Ascending aorta (tissue), 2 donors: ENCODE measurements around the gene RIC1. TPM values are rescaled to one million over a fixed set of nuclear protein-coding genes. Genes with fewer than 3 reads are reported as not detected.

ENCODE experiments used
- DNase-seq, 2 donors: peaks; one replicate each; pipeline ENCODE4 v3.0.0-alpha.2; 2019; ENCODE audit warnings: low spot score in 2 of 2
- H3K27ac ChIP-seq, 2 donors: fragments of 200-600 bp; sonication (generic); one replicate each; pipeline ENCODE4 v1.5.1; 2016 to 2017; ENCODE audit warnings: mild to moderate bottlenecking in 1 of 2
- H3K27me3 ChIP-seq: fragments of 200-600 bp; sonication (generic); one replicate; pipeline ENCODE4 v1.5.1; 2017
- H3K36me3 ChIP-seq, 2 donors: fragments of 200-600 bp; sonication (generic); one replicate each; pipeline ENCODE4 v1.5.1; 2016
- H3K4me1 ChIP-seq, 2 donors: fragments of 200-600 bp; sonication (generic); one replicate each; pipeline ENCODE4 v1.5.1; 2016 to 2017; ENCODE audit warnings: mild to moderate bottlenecking in 1 of 2
- H3K4me3 ChIP-seq, 2 donors: fragments of 200-600 bp; sonication (generic); one replicate each; pipeline ENCODE4 v1.5.1; 2016 to 2017; ENCODE audit warnings: mild to moderate bottlenecking in 1 of 2
- H3K9me3 ChIP-seq, 2 donors: fragments of 200-600 bp; sonication (generic); one replicate each; pipeline ENCODE4 v1.5.1; 2016
- intact Hi-C: fragments of 100-400 bp; cut with DNase I; formaldehyde crosslinking; loops from one replicate; pipeline ENCODE4 v1.15.1; 2023
- total RNA-seq: library from RNA; depleted of rRNA; stranded (reverse); fragments of >200 nt; gene quantifications from one replicate; pipeline ENCODE4 v1.1.0, GENCODE V29; 2016
- TF ChIP-seq, protein P1 (sequence below), 3 experiments: fragments of 200-600 bp in 2 of 3; fragments of 450-650 bp in 1 of 3; sonication (generic) in 2 of 3; IDR thresholded peaks; one replicate each; pipeline ENCODE4 v1.5.1; 2016 to 2019; ENCODE audit warnings: antibody characterized with exemption in 3 of 3, mild to moderate bottlenecking in 1 of 3, moderate library complexity in 1 of 3

Gene RIC1
- total RNA-seq, 1 donor from 2014 or later: 46.7 TPM

- Histone ChIP-seq H3K9me3 (no peaks in the 10 kb centered on the region), H3K36me3 (no peaks in the 10 kb centered on the region), H3K4me3 (no peak overlapping the region), H3K4me1 (peaks cover 1 to 13% of the 10 kb centered on the region in 2 donors), H3K27ac (no peak overlapping the region), H3K27me3 (no peaks in the 10 kb centered on the region)
- TF ChIP-seq, protein P1, sequence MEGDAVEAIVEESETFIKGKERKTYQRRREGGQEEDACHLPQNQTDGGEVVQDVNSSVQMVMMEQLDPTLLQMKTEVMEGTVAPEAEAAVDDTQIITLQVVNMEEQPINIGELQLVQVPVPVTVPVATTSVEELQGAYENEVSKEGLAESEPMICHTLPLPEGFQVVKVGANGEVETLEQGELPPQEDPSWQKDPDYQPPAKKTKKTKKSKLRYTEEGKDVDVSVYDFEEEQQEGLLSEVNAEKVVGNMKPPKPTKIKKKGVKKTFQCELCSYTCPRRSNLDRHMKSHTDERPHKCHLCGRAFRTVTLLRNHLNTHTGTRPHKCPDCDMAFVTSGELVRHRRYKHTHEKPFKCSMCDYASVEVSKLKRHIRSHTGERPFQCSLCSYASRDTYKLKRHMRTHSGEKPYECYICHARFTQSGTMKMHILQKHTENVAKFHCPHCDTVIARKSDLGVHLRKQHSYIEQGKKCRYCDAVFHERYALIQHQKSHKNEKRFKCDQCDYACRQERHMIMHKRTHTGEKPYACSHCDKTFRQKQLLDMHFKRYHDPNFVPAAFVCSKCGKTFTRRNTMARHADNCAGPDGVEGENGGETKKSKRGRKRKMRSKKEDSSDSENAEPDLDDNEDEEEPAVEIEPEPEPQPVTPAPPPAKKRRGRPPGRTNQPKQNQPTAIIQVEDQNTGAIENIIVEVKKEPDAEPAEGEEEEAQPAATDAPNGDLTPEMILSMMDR (IDR thresholded peaks at IDR 0.05): no peak
- DNase-seq: no peak
- intact Hi-C loops: no loop called here
These were observed 70.1 kb downstream of the RIC1 start for GRCh38 chr9:5698810-5699556.

GRCh38 chr9:5708414-5708813, 79.5 kb downstream of the RIC1 start:
- no peak for DNase-seq
- Histone ChIP-seq H3K4me1 (no peaks in the 10 kb centered on the region), H3K27ac (no peak overlapping the region), H3K27me3 (no peaks in the 10 kb centered on the region), H3K4me3 (no peak overlapping the region), H3K36me3 (peaks cover 2 to 13% of the 10 kb centered on the region in 2 donors), H3K9me3 (peaks cover 18 to 26% of the 10 kb centered on the region in 2 donors)
- intact Hi-C loops: no loop called here
- TF ChIP-seq, protein P1 (IDR thresholded peaks at IDR 0.05): no peak

DNA sequence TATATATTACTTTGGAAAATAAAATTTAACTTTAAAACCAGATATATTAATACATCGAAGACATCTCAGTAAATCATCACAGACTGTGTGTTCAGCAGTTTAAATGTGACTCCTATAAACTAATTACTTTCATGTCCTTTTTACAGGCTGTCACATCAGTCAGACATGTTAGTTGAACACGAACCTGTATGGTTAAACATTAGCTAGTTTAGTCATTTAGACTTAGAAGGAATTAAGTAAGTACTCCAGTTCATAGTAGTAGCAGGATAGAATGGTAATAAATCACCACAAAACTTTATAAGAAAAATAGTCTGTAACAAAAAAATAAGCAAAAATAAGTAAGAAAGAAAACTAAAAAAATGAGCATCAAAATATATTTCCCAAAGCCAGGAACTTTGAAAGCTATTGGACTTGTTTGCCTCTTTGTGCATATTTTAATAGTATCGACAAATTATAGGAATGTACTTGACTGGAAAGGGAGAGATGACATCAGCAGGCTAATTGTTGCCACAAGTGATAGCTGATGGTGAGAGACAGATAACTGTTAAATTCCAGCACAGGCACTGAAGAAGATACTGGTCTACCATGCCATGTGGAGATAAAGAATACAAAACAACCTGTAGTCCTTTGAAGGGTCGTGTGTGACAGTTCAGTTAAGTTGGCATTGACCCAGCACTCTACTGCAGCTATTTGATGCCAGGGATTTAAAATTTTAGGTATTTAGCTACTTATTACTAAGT, 83.9 kb downstream of the RIC1 start:
- no peak for DNase-seq
- intact Hi-C loops: no loop called here
- Histone ChIP-seq H3K9me3 (peaks cover 16 to 27% of the 10 kb centered on the region in 2 donors), H3K4me3 (no peak overlapping the region), H3K27me3 (no peaks in the 10 kb centered on the region), H3K36me3 (peaks cover 9 to 33% of the 10 kb centered on the region in 2 donors), H3K27ac (no peak overlapping the region), H3K4me1 (no peaks in the 10 kb centered on the region)
- TF ChIP-seq, protein P1 (IDR thresholded peaks at IDR 0.05): no peak

GRCh38 chr9:5714501-5715401, 85.8 kb downstream of the RIC1 start:
- intact Hi-C loops: no loop called here

More at GRCh38 chr9:5714501-5715401, 85.8 kb downstream of the RIC1 start:
- no peaks in the 10 kb centered on the region for H3K4me1 ChIP-seq
- H3K27me3 ChIP-seq: no peaks in the 10 kb centered on the region
- no peak overlapping the region for H3K4me3 ChIP-seq
- no peak for DNase-seq
- no peak overlapping the region for H3K27ac ChIP-seq
- TF ChIP-seq, protein P1 (IDR thresholded peaks at IDR 0.05): peak in 1 of 3 experiments; percentile 11
- H3K36me3 ChIP-seq: peaks cover 9 to 28% of the 10 kb centered on the region in 2 donors
- peaks cover 0 to 9% of the 10 kb centered on the region in 2 donors for H3K9me3 ChIP-seq
